DMS53 treated with DMSO at 0.1 percent for 48 hours (cell line): Measurements from ENCODE around the gene IDH3A.

Experiments
- DNase-seq: peaks from one replicate; lab custom pipeline; 2025; ENCODE audit not compliant: unreplicated experiment; lab: John Stamatoyannopoulos, UW

Gene IDH3A

GRCh38 chr15:78201281-78202190 lies 52.4 kb downstream of the IDH3A start:
- DNase-seq: no peak

GRCh38 chr15:78203346-78204225 lies 54.4 kb downstream of the IDH3A start:
- DNase-seq: no peak

- no peak for DNase-seq
Observed at GRCh38 chr15:78204351-78205309, 55.5 kb downstream of the IDH3A start.

GRCh38 chr15:78205337-78205736 lies 56.2 kb downstream of the IDH3A start:
- no peak for DNase-seq

DNA sequence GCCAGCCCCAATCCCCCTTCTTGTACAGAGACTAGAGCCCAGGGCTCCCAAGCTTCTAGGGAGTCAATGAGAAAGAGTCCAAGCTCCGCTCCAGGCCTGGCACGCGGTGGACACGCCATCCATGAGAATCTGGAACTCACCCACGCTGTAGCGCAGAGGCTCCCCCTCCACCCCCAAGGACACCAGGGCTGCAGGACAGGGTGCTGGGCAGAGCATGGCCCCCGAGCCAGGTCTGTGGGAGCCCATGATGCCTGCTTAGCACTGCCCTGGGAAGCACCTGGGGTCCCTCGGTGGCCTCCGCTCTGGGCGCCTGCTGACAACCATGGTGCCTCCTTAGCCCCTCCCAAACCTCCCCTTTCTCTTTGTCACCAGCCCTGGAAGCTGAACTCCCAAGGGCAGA lies 56.7 kb downstream of the IDH3A start:
- no peak for DNase-seq

- no peak for DNase-seq
Observed at GRCh38 chr15:78206326-78207109, 57.4 kb downstream of the IDH3A start.

- no peak for DNase-seq
Observed at GRCh38 chr15:78207110-78207458, 57.9 kb downstream of the IDH3A start.

DNA sequence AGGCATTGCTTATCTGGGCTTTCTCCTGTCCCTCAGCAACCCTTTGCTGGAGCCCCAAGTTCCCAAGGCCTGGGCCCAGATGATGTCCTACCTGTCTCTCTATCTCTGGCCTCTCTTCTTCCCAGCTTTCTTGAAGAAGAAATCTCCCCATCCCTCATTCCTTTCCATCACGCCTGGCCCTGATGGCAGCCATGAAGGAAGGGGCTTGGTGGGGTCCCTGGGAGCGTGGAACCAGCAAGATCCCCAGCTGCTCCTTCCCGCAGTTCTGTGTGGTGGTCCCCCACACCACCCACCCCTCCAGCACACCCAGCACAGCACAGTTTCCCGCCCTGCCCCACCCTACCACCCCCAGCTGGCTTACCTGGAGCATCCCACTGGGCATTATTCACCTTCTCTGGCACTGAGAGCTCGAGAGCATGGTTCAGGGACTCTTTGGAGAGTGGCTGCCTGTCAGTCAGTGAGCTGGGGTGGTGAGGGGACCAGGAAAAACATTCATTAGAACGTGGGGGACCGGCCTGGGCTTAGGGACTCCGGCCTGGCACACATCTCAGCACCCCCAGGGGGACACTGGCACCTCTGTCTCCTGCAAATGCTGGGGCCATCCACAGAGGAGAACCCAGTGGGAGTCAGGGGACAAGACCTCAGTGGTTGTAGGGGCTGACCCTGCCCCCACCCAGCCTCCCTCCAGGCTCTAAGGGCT lies 58.6 kb downstream of the IDH3A start:
- DNase-seq: no peak

GRCh38 chr15:78208341-78208844 lies 59.2 kb downstream of the IDH3A start:
- DNase-seq: no peak

DNA sequence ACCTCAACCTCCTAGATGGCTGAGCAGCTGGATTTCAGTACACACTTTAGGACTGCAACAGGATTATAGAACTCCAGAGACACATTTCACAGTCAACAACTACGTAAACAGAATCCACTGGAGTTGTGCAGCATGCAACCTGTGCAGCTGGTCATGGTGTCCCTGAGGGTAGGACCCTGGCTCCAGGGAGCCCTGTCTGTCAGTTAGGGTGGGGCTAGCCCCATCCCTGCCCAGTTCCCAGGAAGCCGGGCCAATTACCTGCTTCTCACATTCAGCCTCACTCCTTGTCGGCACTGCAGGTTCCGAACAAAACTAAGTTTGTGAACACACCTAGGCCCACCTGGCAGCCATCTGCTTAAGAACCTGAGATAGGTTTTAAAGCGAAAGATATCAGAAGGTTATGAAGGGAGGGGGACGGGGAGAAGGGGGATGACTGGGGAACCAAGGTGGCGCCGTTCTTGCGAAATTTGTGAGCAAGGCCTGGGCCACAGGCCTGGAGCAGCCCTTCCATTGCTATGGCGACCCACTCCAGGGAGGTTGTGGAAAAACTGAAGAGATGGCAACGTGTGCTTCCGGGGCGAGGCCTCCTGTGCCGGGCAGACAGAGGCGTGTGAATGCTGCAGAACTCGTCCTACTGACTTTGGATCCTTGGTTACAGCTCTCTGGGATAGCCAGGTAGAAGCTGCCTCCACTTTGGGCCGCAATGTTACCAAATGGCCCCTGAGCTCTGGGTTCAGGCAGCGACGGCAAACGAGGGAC lies 59.9 kb downstream of the IDH3A start:
- no peak for DNase-seq

DNA sequence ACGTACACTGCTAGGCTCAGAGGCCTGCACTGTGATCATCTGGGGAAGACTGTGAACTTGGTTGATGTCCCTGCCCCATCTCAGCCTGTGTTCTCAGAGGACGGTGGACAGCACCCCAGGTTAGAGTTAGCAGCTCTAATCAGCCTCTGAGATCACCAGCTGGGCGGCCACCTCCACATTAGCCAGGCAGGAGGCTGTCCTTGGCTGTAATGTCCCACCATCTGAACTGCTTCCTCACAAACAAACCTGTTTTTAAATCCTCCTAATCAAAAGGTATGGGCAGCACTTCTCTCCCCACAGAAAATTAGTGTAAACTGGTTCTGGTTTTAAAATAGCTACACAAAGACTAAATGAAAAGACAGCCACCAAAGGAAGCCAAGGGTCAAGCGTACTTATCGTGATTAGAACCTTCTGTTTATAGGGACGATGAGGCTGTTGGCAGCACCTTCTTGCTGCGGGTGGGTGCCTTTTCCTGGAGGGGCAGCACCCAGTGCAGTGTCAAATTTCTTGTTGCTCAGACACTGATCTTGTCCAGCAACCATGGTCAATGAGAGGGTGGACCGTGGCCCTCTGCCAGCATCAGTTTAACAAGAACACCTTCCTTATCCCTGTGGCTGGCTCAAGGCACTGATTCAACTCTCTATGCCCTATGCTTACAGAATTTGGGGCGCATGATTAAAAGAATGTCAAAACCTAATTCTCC lies 60.6 kb downstream of the IDH3A start:
- no peak for DNase-seq

GRCh38 chr15:78210349-78210717 lies 61.2 kb downstream of the IDH3A start:
- no peak for DNase-seq

DNA sequence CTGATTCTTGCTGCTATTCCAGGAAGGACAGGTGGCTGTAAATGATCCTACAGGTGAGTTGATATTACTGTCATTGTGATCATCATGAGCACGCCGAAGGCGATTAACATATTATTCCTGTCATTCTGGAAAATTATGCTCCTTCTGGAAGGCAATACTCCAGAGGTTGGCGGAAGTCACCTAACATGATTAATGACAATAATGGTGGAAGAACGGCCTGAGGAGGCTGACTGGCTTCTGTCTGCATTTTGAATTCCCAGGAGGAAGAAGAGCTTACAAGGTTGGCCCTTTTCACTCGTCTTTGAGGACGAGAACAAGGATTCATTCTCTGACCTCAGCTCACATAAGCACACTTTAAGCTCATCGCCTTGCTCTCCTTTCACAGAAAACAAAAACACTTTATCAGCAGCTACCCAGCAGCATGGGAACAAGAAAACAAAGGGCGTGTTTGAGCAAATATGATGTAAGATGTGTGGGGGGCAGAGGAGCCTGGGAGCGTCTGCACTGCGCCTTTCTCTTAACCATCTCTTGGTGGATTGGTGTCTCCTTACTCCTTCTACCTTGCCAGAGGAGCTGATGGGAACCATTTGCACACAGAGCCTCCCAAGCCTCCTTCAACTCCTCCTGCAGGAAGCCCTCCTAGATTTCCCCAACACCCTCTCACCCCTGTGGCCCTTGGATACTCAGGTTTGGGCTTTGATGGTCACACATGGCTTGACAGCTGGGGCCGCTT lies 62.2 kb downstream of the IDH3A start:
- DNase-seq: no peak

DNA sequence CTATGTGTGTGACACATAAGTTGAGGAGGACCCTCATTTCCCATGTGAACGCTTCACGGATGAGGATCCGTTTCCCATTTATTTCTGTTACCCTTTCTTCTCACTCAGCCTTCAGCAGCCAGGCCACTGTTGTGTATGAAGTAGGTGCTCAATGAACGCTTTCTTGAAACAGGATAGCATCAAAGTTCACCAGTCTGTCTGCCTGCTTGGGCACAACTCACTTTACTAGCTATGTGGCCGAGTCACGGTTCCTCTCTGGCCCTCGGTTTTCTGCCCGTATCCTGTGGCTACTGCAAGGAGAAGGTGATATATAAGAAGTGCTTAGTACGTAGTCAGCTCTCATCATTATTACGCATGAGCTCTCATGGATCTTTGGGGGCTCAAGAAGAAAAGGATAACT lies 62.8 kb downstream of the IDH3A start:
- DNase-seq: no peak

- peak; percentile 35 for DNase-seq
Observed at GRCh38 chr15:78212546-78213424, 63.6 kb downstream of the IDH3A start.

DNA sequence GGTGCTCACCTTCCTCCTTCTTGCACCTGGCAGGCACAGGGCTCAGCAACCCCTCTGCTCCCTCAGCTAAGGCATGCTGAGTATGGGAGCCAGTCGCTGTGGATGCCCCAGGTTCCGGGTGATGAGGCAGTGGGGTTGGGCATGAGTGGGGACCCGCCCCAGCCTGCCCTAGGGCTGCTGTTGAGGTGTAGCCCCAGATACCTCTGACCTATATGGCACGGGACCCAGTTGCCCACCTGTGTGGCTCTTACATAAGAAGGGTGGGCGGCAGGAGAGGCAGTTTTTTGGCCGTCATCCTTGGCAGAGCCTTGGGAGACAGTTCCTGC lies 64.2 kb downstream of the IDH3A start:
- DNase-seq: no peak

GRCh38 chr15:78213956-78214355 lies 64.8 kb downstream of the IDH3A start:
- DNase-seq: no peak
